Astrocyte (in vitro differentiated cells and primary cell): ENCODE data around the gene POU2AF3.

Source experiments
- CTCF ChIP-seq: IDR thresholded peaks from 2 replicates; pipeline ENCODE4 v1.5.1; 2011; ENCODE audit warnings: low read depth, mild to moderate bottlenecking, inconsistent platforms, low read length, moderate library complexity; ENCODE audit not compliant: insufficient read depth
- EZH2 ChIP-seq: IDR thresholded peaks from 2 replicates; pipeline ENCODE4 v1.6.1; 2012; ENCODE audit warnings: mild to moderate bottlenecking, low read length, inconsistent platforms; ENCODE audit not compliant: insufficient read depth

- TF ChIP-seq CTCF, result no peak
- no peak for TF ChIP-seq EZH2
Observed at GRCh38 chr11:111283945-111284481, 14.3 kb upstream of the POU2AF3 start.
